ENCODE data around the gene TMEM208.

Gene TMEM208

GRCh38 chr16:67210069-67210937, 16.6 kb upstream of the TMEM208 start:
- DNase-seq = no peak

DNA sequence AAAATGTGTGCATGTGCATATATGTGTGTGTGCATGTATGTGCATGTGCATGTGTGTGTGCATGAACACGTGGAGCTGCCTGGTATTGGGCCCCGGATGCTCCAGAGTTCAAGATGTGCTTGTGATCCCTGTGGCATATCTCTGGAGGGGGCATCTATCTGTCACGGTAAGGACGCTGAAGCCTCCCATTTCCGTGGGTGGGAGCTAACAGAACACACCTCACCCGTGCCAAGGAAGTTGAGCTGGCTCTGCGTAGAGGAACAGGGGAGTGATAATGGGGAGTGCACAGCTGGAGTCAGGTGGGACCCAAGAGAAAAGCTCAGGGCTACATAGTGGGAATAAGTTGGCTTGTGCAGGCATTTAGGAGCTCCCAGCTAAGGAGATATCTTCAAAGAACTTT, 15.3 kb upstream of the TMEM208 start:
- no peak for DNase-seq

DNA sequence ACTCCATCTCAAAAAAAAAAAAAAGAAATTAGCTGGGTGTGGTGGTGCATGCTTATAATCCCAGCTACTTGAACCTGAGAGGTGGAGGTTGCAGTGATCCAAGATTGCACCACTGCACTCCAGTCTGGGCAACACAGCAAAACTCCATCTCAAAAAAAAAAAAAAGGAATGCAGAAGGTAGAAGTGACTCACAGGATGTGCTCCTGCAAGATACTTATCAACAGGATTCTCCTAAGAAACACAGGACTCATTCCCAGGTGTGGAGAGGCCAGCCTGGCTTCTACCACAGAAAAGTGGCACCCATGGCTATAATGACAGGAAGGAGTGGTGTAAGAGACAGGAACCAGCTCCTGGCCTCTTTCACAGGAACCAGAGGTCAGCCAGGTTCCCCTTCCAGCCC, 14.2 kb upstream of the TMEM208 start:
- no peak for DNase-seq

GRCh38 chr16:67213197-67214019, 13.5 kb upstream of the TMEM208 start:
- DNase-seq = no peak

DNA sequence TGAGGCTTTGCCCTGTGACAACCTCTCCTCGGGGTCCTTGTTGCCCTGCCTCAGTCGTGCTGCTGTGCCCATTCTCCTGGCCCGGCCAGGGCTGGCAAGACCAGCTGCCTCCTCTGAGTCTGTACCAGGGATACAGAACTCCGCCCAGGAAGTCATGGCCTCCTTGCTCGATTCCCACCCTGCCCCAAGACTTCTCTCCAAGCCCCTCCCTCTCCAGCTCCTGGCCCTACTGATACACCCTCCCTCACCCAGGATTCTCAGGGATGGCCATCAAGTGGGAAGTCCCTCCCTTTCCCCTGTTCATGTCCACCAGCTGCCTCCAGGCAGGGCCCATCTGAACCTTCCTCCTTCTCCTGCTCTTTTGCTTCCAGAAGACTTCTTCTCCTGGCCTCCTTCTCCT, 11.2 kb upstream of the TMEM208 start:
- no peak for DNase-seq

GRCh38 chr16:67216612-67217490, 10.1 kb upstream of the TMEM208 start:
- DNase-seq = no peak

DNA sequence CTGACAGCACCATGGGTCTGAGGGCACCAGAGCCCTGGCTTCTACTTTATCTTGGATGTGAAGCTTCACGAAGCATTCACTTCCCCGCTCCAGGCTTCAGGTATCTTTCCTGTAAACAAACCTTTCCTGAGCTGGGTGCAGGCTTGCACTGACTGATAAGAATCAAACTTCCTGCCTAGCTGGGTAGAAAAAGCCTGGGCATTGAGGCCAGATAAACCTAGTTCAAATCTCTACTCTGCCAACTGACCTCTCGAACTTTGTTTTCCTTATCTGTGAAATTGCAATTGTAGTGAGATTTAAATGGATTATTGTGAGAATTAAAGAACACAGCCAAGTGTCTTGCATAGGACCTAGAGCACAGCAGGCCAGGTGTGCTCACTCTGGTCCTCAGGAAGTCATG, 2.9 kb upstream of the TMEM208 start:
- no peak for DNase-seq

GRCh38 chr16:67226295-67226803, 581 bp upstream of the TMEM208 start:
- DNase-seq = no peak

- DNase-seq = no peak
Observed at GRCh38 chr16:67227567-67227921, 614 bp downstream of the TMEM208 start.

GRCh38 chr16:67228034-67228785, 1.3 kb downstream of the TMEM208 start:
- no peak for DNase-seq

- no peak for DNase-seq
Observed at GRCh38 chr16:67228905-67229304, 2.0 kb downstream of the TMEM208 start.

- no peak for DNase-seq
Observed at GRCh38 chr16:67229906-67230808, 3.2 kb downstream of the TMEM208 start.

- no peak for DNase-seq
Observed at GRCh38 chr16:67230809-67231660, 4.1 kb downstream of the TMEM208 start.

- no peak for DNase-seq
Observed at GRCh38 chr16:67233596-67233995, 6.7 kb downstream of the TMEM208 start.

GRCh38 chr16:67234180-67234597, 7.3 kb downstream of the TMEM208 start:
- DNase-seq = no peak

- no peak for DNase-seq
Observed at GRCh38 chr16:67235816-67236562, 9.1 kb downstream of the TMEM208 start.

DNA sequence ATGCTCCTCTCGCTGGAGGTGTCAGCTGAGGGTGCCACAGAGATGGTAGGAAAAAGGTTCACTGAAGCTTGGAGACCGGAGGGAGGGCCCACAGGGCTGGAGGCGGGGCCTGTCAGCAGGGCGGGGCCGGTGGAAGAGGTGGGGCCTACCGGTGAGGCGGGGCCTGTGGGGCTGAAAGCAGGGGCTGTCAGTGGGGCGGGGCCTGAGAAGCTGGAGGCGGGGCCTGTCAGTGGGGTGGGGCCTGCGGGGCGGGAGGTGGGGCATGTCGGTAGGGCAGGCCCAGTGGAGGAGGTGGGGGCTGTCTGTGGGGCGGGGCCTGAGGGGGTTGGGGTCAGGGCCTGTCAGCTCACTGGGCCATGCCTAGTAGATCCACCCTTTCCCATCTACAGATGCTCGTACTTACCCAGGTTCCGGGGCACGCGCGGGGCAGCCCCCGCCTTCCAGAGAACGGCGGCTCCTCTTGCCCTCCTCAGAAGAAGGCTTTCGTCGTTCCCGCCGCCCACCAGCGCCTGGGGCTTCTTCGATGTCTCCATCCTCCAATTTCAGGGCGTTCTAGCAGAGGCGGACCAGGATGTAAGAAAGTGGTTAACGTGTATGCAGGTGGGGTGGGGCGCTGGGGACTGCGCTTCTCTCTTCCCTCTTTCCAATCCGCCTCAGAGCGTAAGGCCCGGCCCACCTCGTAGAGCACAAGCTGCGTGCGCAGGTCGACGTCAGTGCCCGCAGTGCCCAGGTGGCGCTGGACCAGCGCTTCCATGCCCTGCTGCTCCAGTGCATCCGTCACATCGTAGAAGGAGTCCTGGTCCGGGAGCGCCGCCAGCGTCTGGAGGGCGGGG, 9.8 kb downstream of the TMEM208 start:
- peak in 1 of 2 experiments; percentile 13 for DNase-seq
